Kidney (tissue), 22 donors: Measurements from ENCODE around the gene HRH2. TPM values are rescaled to one million over a fixed set of nuclear protein-coding genes. Genes with fewer than 3 reads are reported as not detected.

Experiments used
- DNase-seq, 5 donors: peaks; one replicate each; pipeline ENCODE4 v3.0.0-alpha.2; 2013 to 2020
- FAIRE-seq: peaks from 2 replicates; lab custom pipeline; 2012; peaks lifted over from hg19 to GRCh38; lab: Jason Lieb, UNC
- H3K27ac ChIP-seq, 2 donors: one replicate each; pipeline ENCODE4 v1.7.0; 2013; ENCODE audit warnings: low read depth in 2 of 2, low read length in 2 of 2, inconsistent platforms in 1 of 2
- H3K27me3 ChIP-seq: one replicate; pipeline ENCODE4 v1.7.1; 2013; ENCODE audit warnings: low read length, inconsistent platforms; ENCODE audit not compliant: control insufficient read depth, insufficient read depth
- H3K36me3 ChIP-seq, 3 donors: one replicate each; pipeline versions ENCODE4 v1.7.0 to v1.7.1; 2013; ENCODE audit warnings: low read length in 3 of 3, control low read depth in 1 of 3, inconsistent platforms in 1 of 3; ENCODE audit not compliant: insufficient read depth in 3 of 3, control insufficient read depth in 2 of 3
- H3K4me1 ChIP-seq, 3 donors: one replicate each; pipeline versions ENCODE4 v1.7.0 to v1.7.1; 2013; ENCODE audit warnings: low read length in 3 of 3, inconsistent platforms in 1 of 3, low read depth in 1 of 3; ENCODE audit not compliant: control insufficient read depth in 2 of 3, insufficient read depth in 2 of 3
- H3K4me3 ChIP-seq, 3 donors: one replicate each; pipeline versions ENCODE4 v1.7.0 to v1.8.1; 2013; ENCODE audit warnings: low read length in 3 of 3, control low read depth in 1 of 3, inconsistent platforms in 1 of 3
- H3K9ac ChIP-seq, 3 donors: one replicate each; pipeline versions ENCODE4 v1.7.0 to v1.7.1; 2013; ENCODE audit warnings: low read length in 3 of 3, control low read depth in 1 of 3, inconsistent platforms in 1 of 3
- H3K9me3 ChIP-seq, 3 donors: one replicate each; pipeline versions ENCODE4 v1.7.0 to v1.7.1; 2013; ENCODE audit warnings: low read length in 3 of 3, control low read depth in 1 of 3, inconsistent platforms in 1 of 3; ENCODE audit not compliant: control insufficient read depth in 2 of 3, insufficient read depth in 1 of 3
- intact Hi-C: fragments of 100-400 bp; cut with DNase I; formaldehyde crosslinking; loops from one replicate; pipeline ENCODE4 v1.11.1; 2022
- long read RNA-seq, 10 donors: library from polyadenylated mRNA in 1 of 10; unstranded in 1 of 10; transcript quantifications; one replicate each; pipeline ENCODE4 v2.0.0 and lab custom pipeline, GENCODE V29; 2021 to 2026
- polyA plus RNA-seq: library from polyadenylated mRNA; stranded (reverse); fragments of 350-450 nt; fragmentation: Illumina TruSeq; extraction: RNeasy Lipid Tissue Mini Kit (QIAGEN cat#74804); gene quantifications from one replicate; pipeline ENCODE4 v1.2.3, GENCODE V29; 2014; ENCODE audit warnings: low read depth, low replicate concordance; ENCODE audit not compliant: insufficient read depth
- total RNA-seq: library from RNA; stranded (reverse); fragmentation: NEBNext Ultra II Directional; extraction: Animal tissue kit (Norgen Biotek cat#: 25700); gene quantifications from one replicate; pipeline ENCODE4 v1.2.1, GENCODE V29; 2021
- TF ChIP-seq, protein P1 (sequence below): IDR thresholded peaks from 3 replicates; pipeline ENCODE4 v1.5.1; 2012; ENCODE audit warnings: mild to moderate bottlenecking, moderate library complexity, borderline replicate concordance; ENCODE audit not compliant: insufficient read depth; ENCODE audit errors: extremely low read depth
- donor health status: control.
- donor health status: control.
- donor health status: control.
- donor health status: control.
- donor health status: control.
- donor health status: DM: yes; HTN: yes; CAD: no.
- donor health status: Normal renal cell carcinoma (clear cell type).

Gene HRH2, protein sequence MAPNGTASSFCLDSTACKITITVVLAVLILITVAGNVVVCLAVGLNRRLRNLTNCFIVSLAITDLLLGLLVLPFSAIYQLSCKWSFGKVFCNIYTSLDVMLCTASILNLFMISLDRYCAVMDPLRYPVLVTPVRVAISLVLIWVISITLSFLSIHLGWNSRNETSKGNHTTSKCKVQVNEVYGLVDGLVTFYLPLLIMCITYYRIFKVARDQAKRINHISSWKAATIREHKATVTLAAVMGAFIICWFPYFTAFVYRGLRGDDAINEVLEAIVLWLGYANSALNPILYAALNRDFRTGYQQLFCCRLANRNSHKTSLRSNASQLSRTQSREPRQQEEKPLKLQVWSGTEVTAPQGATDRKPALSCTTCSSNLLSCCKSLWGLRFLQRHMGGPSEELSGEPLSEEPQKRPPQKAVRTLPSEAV
- 10.6 TPM for total RNA-seq
- 1.9 TPM for polyA plus RNA-seq
- long read RNA-seq, donor 1, full-length matches to known transcripts, result 1 of 1 reads
- long read RNA-seq, donor 1, partial matches to known transcripts, result 0 of 1 reads
- long read RNA-seq, donor 1, other reads (novel, unspliced or antisense), result 0 of 1 reads
- long read RNA-seq, donor 2, full-length matches to known transcripts, result 1 of 1 reads
- long read RNA-seq, donor 2, partial matches to known transcripts, result 0 of 1 reads
- long read RNA-seq, donor 2, other reads (novel, unspliced or antisense), result 0 of 1 reads
- long read RNA-seq, donor 3, result 0 reads
- long read RNA-seq, donor 4, result 0 reads
- long read RNA-seq, donor 5, result 0 reads
- long read RNA-seq, donor 6, partial matches to known transcripts, result 0 of 1 reads
- long read RNA-seq, donor 6, other reads (novel, unspliced or antisense), result 0 of 1 reads
- long read RNA-seq, donor 7, full-length matches to known transcripts, result 1 of 12 reads
- long read RNA-seq, donor 7, partial matches to known transcripts, result 5 of 12 reads
- long read RNA-seq, donor 7, other reads (novel, unspliced or antisense), result 6 of 12 reads
- long read RNA-seq, donor 8, result 0 reads
- long read RNA-seq, donor 9, result 0 reads
- long read RNA-seq, donor 10, partial matches to known transcripts, result 0 of 1 reads
- long read RNA-seq, donor 10, other reads (novel, unspliced or antisense), result 0 of 1 reads

DNA sequence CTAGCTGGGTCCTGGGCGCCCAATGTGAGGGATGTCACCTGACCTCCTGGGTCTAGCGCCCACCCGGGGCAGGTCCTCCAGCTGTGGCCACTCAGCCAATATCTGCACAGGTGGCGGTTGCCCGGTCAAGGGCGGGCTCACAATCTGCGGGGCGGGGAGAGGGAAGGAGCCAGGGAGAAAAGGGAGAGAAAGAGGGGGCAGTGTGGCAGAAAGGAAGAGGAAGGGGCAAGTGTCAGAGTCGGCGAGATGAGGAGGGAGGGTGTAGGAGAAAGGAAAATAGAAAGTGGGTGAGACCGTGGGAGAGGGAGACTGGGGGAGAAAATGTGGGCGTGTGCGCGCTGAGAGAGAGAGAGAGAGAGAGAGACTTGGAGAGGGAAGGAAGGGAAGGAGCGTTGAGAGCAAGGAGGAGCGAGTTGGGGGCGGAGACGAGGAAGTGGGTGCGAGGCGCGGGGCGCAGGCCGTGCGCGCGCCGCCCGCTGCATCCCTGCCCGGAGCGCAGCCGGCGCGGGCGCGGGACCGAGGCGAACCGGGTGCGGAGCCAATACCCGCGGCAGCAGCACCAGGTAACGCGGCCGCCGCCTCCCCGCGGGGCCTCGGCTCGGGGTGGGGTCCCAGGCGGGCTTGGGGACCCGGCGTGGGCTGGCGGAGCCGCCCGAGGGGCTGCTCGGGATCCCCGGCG, at the start of gene HRH2:
TSS of gene HRH2 (plus strand) at position 479 of the 679 bp plus-strand sequence. CDS start 25,163 bp downstream, outside the sequence.
- DNase-seq, result peak in 4 of 5 donors; percentile 48 to 68 (median 62)
- H3K27me3 ChIP-seq, result peaks cover 2% of the 10 kb centered on the region

DNA sequence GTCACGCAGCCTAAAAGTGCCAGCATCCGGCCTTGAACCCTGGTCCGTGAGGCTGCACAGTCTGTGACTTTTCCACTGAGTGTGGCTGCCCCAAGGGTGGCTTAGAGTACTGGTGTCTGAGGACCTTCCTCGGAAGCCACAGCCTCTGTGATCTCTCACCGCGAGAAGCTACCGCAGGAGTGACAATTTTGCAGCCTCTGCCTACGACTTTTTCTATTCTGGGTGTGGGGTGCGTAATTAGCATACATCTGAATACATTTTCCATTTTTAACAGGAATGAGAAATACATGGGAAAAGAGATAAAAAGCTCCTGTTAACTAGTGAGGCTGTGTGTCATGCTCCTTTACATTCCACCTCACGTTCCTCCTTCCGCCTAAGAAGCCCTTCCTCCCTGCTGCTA, 48.3 kb upstream of the HRH2 start:
- Histone ChIP-seq H3K9ac (no peak overlapping the region), H3K27ac (no peak overlapping the region), H3K4me3 (no peak overlapping the region), H3K27me3 (no peaks in the 10 kb centered on the region), H3K9me3 (no peaks in the 10 kb centered on the region), H3K4me1 (no peaks in the 10 kb centered on the region), H3K36me3 (no peaks in the 10 kb centered on the region)
- DNase-seq (no peak), FAIRE-seq (no peak)
- intact Hi-C loops, result no loop called here
- TF ChIP-seq, protein P1, sequence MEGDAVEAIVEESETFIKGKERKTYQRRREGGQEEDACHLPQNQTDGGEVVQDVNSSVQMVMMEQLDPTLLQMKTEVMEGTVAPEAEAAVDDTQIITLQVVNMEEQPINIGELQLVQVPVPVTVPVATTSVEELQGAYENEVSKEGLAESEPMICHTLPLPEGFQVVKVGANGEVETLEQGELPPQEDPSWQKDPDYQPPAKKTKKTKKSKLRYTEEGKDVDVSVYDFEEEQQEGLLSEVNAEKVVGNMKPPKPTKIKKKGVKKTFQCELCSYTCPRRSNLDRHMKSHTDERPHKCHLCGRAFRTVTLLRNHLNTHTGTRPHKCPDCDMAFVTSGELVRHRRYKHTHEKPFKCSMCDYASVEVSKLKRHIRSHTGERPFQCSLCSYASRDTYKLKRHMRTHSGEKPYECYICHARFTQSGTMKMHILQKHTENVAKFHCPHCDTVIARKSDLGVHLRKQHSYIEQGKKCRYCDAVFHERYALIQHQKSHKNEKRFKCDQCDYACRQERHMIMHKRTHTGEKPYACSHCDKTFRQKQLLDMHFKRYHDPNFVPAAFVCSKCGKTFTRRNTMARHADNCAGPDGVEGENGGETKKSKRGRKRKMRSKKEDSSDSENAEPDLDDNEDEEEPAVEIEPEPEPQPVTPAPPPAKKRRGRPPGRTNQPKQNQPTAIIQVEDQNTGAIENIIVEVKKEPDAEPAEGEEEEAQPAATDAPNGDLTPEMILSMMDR, result no peak

More for the DNA sequence above, at the start of gene HRH2:
- intact Hi-C loops, result no loop called here
- no peaks in the 10 kb centered on the region for H3K9me3 ChIP-seq
- no peak within 1 kb of the TSS for H3K27ac ChIP-seq
- no peaks in the 10 kb centered on the region for H3K36me3 ChIP-seq
- TF ChIP-seq, protein P1, result no peak
- peak within 1 kb of the TSS; percentile 46 to 55 (median 53) for H3K4me3 ChIP-seq
- H3K4me1 ChIP-seq, result peaks cover 0 to 3% (median 2%) of the 10 kb centered on the region in 3 donors
- no peak for FAIRE-seq
- H3K9ac ChIP-seq, result peak within 1 kb of the TSS in 1 of 3 donors; percentile 36

DNA sequence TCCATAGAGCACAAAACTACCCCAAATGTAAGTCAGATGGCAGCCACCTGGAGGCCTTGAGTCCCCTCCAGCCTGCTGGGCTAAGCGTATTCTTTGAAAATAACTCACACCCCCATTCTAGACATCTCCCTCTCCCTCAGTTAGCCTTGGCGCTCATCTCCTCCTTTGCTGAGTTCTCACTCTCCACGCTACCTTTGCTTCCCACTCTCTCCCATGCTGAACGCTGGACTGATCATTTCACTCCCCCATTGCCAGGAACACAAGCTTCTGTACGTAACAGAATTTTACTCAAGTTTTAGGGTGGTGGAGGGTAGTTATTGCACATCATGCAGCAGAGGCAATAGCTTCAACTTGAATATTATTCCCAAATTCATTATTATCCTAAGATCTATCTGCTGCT, 47.5 kb upstream of the HRH2 start:
- DNase-seq, result no peak

More for the DNA sequence above, 47.5 kb upstream of the HRH2 start:
- H3K4me1 ChIP-seq, result no peaks in the 10 kb centered on the region
- no peak overlapping the region for H3K4me3 ChIP-seq
- no peak overlapping the region for H3K9ac ChIP-seq
- TF ChIP-seq, protein P1, result no peak
- no peak for FAIRE-seq
- no peak overlapping the region for H3K27ac ChIP-seq
- intact Hi-C loops, result no loop called here
- H3K27me3 ChIP-seq, result no peaks in the 10 kb centered on the region
- no peaks in the 10 kb centered on the region for H3K9me3 ChIP-seq
- no peaks in the 10 kb centered on the region for H3K36me3 ChIP-seq
